ENCODE measurements around the gene RNF223. TPM values are rescaled to one million over a fixed set of nuclear protein-coding genes. Genes with fewer than 3 reads are reported as not detected.
"Not testable (repeated sequence)": the region's sequence is repeated elsewhere in the genome, so short reads cannot be mapped to it uniquely, and the experiment has no call there.

RNF223 gene
- total RNA-seq, 4 donors from 2014 or later, result not detected

DNA sequence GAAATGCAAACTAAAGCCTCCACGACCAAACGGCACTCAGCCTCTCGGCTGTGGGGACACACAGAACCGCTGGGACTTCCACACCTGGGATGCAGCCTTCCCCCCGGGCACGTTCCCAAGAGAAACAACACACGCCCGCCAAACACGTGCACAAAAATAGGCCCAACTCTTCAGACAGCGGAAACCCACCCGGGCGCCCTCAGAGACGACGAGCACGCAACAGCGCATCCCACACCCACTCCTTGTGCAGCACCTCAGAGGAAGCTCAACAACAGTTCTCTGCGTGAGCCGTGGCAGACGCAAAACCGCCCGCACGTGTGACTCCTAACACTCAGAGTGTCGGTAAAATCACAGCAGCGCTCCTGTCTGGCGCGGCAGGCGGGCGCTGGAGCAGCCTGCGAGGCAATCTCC is 36.5 kb upstream of the RNF223 start:
- intact Hi-C loops (cut with DNase I), result loop anchor here (10.0 kb wide), 1 partner anchor 264 kb away; the partner anchor contains the start of gene AURKAIP1
- H3K9me3 ChIP-seq, result peaks cover 0 to 4% (median 0%) of the 10 kb centered on the region in 4 donors
- peaks cover 6 to 14% (median 12%) of the 10 kb centered on the region in 4 donors for H3K4me1 ChIP-seq
- DNase-seq (ENCODE audit: extremely low spot score), result no peak
- 92% methylated on average over 24 of the region's 29 CpGs for WGBS
- H3K27ac ChIP-seq (replicated peaks in 1 of 4), result no peak overlapping the region
- TF ChIP-seq POLR2A (IDR thresholded peaks at IDR 0.05; ENCODE audit: low read depth), result no peak
- TF ChIP-seq POLR2AphosphoS5 (IDR thresholded peaks at IDR 0.05), result no peak
- TF ChIP-seq, protein P1, sequence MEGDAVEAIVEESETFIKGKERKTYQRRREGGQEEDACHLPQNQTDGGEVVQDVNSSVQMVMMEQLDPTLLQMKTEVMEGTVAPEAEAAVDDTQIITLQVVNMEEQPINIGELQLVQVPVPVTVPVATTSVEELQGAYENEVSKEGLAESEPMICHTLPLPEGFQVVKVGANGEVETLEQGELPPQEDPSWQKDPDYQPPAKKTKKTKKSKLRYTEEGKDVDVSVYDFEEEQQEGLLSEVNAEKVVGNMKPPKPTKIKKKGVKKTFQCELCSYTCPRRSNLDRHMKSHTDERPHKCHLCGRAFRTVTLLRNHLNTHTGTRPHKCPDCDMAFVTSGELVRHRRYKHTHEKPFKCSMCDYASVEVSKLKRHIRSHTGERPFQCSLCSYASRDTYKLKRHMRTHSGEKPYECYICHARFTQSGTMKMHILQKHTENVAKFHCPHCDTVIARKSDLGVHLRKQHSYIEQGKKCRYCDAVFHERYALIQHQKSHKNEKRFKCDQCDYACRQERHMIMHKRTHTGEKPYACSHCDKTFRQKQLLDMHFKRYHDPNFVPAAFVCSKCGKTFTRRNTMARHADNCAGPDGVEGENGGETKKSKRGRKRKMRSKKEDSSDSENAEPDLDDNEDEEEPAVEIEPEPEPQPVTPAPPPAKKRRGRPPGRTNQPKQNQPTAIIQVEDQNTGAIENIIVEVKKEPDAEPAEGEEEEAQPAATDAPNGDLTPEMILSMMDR (IDR thresholded peaks at IDR 0.05), result no peak
- no peak for TF ChIP-seq EP300 (IDR thresholded peaks at IDR 0.05)
- no peak overlapping the region for H3K4me3 ChIP-seq
- H3K36me3 ChIP-seq, result peaks cover 0 to 18% (median 3%) of the 10 kb centered on the region in 4 donors
- no peaks in the 10 kb centered on the region for H3K27me3 ChIP-seq

DNA sequence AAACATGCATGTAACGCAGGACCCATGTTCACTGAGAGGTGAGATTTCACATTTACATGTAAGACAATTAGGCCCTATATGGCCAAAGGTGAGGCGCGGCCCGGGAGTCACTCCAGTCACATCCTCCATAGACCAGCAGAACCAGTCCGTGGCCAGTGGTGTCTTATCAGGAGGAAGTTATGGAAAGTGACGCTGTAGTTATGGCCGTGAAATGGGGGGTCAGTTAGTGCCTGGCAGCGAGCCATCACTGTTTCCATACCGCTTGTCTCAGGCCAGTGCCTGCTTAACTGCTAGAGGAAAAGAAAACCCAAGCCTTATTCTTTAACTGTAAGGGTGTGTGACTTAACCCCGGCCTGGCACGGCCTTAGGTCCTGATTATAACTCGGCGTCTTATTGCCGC is 35.6 kb upstream of the RNF223 start:
- Histone ChIP-seq H3K4me3 (no peak overlapping the region), H3K4me1 (peaks cover under 1 to 6% (median 5%) of the 10 kb centered on the region in 4 donors), H3K27ac (replicated peaks in 1 of 4) (no peak overlapping the region), H3K9me3 (peaks cover 0 to 4% (median 0%) of the 10 kb centered on the region in 4 donors), H3K27me3 (no peaks in the 10 kb centered on the region), H3K36me3 (peaks cover 0 to 18% (median 3%) of the 10 kb centered on the region in 4 donors)
- intact Hi-C loops (cut with DNase I), result loop anchor here (10.0 kb wide), 1 partner anchor 265 kb away; the partner anchor contains the start of gene AURKAIP1
- no peak for DNase-seq (ENCODE audit: extremely low spot score)
- TF ChIP-seq EP300 (IDR thresholded peaks at IDR 0.05) (no peak), POLR2A (IDR thresholded peaks at IDR 0.05; ENCODE audit: low read depth) (no peak), POLR2AphosphoS5 (IDR thresholded peaks at IDR 0.05) (no peak)
- TF ChIP-seq, protein P1 (IDR thresholded peaks at IDR 0.05), result no peak
- WGBS, result 87% methylated on average over 14 of the region's 14 CpGs

DNA sequence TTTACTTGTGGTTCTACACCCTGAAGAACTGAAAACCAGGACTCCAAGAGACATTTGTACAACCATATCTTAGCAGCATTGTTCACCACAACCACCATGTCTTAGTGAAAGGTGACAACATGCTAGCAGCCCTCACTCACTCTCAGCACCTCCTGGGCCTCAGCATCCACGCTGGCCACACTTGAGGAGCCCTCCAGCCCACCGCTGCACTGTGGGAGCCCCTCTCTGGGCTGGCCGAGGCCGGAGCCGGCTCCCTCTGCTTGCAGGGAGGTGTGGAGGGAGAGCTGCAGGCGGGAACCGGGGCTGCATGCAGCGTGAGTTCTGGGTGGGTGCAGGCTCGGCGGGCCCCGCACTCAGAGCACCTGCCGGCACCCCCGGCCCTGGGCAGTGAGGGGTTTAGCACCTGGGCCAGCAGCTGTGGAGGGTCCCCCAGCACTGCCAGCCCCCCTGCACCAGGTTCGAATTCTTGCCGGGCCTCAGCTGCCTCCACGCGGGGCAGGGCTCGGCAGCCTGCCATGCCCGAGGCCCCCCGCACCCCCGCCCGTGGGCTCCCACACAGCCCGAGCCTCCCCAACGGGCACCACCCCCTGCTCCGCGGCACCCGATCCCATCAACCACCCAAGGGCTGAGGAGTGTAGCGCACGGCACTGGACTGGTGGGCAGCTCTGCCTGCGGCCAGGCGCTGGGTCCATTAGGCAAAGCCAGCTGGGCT is 32.6 kb upstream of the RNF223 start:
- no peak for DNase-seq (ENCODE audit: extremely low spot score)
- WGBS, result 95% methylated on average over 8 of the region's 31 CpGs
- H3K4me1 ChIP-seq, result no peaks in the 10 kb centered on the region

DNA sequence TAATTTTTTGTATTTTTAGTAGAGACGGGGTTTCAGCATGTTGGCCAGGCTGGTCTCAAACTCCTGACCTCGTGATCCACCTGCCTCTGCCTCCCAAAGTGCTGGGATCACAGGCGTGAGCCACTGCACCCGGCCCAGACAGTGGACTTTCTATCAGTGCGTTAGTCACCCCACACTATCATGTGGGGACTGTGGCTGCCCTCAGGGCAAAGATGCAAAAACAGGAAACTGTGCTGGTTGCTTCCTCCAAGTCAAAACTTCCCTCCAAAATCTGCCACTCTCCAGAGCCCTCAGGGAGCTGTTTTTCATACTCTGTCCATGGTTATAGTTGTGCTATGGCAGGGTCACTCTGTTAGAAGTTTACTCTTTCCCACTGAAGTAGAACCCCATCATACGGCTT is 30.0 kb upstream of the RNF223 start:
- H3K27me3 ChIP-seq; H3K4me3 ChIP-seq; DNase-seq (ENCODE audit: extremely low spot score); H3K4me1 ChIP-seq; intact Hi-C loops (cut with DNase I); H3K9me3 ChIP-seq; H3K36me3 ChIP-seq; H3K27ac ChIP-seq (replicated peaks in 1 of 4): not testable (repeated sequence)
- 64% methylated on average over 6 of the region's 6 CpGs for WGBS

More for the DNA sequence above, 32.6 kb upstream of the RNF223 start:
- intact Hi-C loops (cut with DNase I), result no loop called here
- H3K36me3 ChIP-seq, result peaks cover 0 to 7% (median 0%) of the 10 kb centered on the region in 4 donors
- no peak overlapping the region for H3K4me3 ChIP-seq
- TF ChIP-seq, protein P1 (IDR thresholded peaks at IDR 0.05), result no peak
- no peak overlapping the region for H3K27ac ChIP-seq (replicated peaks in 1 of 4)
- H3K9me3 ChIP-seq, result no peaks in the 10 kb centered on the region
- H3K27me3 ChIP-seq, result no peaks in the 10 kb centered on the region

DNA sequence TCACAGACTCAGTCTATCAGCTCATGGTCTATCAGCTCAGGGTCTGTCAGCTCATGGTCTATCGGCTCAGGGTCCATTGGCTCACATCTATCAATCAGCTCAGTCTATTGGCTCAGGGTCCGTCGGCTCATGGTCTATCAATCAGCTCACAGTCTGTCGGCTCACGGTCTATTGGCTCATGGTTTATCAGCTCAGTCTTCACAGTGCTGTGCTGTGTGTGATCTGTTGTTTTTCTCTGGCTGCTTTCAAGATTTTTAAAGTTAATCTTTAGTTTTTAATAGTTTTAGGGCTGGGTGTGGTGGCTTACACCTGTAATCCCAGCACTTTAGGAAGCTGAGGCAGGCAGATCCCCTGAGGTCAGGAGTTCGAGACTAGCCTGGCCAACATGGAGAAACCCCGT is 27.4 kb upstream of the RNF223 start:
- intact Hi-C loops (cut with DNase I), result no loop called here
- TF ChIP-seq EP300 (IDR thresholded peaks at IDR 0.05), result no peak
- TF ChIP-seq POLR2A (IDR thresholded peaks at IDR 0.05; ENCODE audit: low read depth), result no peak
- TF ChIP-seq POLR2AphosphoS5 (IDR thresholded peaks at IDR 0.05), result no peak
- TF ChIP-seq, protein P1 (IDR thresholded peaks at IDR 0.05), result no peak
- 92% methylated on average over 7 of the region's 7 CpGs for WGBS

More for the DNA sequence above, 27.4 kb upstream of the RNF223 start:
- Histone ChIP-seq H3K4me1 (no peaks in the 10 kb centered on the region), H3K36me3 (peaks cover 0 to 4% (median 0%) of the 10 kb centered on the region in 4 donors), H3K27ac (replicated peaks in 1 of 4) (no peak overlapping the region), H3K4me3 (no peak overlapping the region), H3K27me3 (no peaks in the 10 kb centered on the region), H3K9me3 (no peaks in the 10 kb centered on the region)
- no peak for DNase-seq (ENCODE audit: extremely low spot score)

Data from esophagus muscularis mucosa (tissue), 4 donors.